T-cell (primary cell): ENCODE data around the gene SESTD1. TPM values are rescaled to one million over a fixed set of nuclear protein-coding genes. Genes with fewer than 3 reads are reported as not detected.
"Not testable (repeated sequence)": the region's sequence is repeated elsewhere in the genome, so short reads cannot be mapped to it uniquely, and the experiment has no call there.

ENCODE experiments used
- ATAC-seq, 4 experiments: fragments of 200-7000 bp in 3 of 4; fragments of 150-1000 bp in 1 of 4; cut with Tn5 transposase; replicated peaks in 1 of 4; 1 replicate in 3 of 4; 2 replicates in 1 of 4; pipeline ENCODE4 v1.10.0; 2021; ENCODE audit warnings: moderate library complexity in 3 of 4, mild to moderate bottlenecking in 2 of 4, moderate number of reproducible peaks in 1 of 4
- CTCF ChIA-PET, 2 donors: fragments of 300-600 bp; sonication (Branson Sonifier 250); formaldehyde crosslinking; loops; one replicate each; lab custom pipeline; 2022; ENCODE audit warnings: antibody characterized with exemption in 2 of 2; lab: Charles Lee
- POLR2A ChIA-PET, 2 donors: fragments of 300-600 bp; sonication (Branson Sonifier 250); formaldehyde crosslinking; loops; one replicate each; lab custom pipeline; 2022; ENCODE audit warnings: antibody characterized with exemption in 2 of 2; lab: Charles Lee
- DNase-seq, 35 experiments: peaks; one replicate each; pipeline versions ENCODE4 v3.0.0 to v3.0.0-alpha.2; 2013 to 2023
- H3K27ac ChIP-seq: one replicate; pipeline ENCODE4 v1.5.1; 2013; ENCODE audit warnings: low read length
- H3K27me3 ChIP-seq, 2 experiments: replicated peaks in 1 of 2; 1 replicate in 1 of 2; 2 replicates in 1 of 2; pipeline versions ENCODE4 v1.6.1 to v1.7.0; 2013; ENCODE audit warnings: low read length in 1 of 2, mixed read lengths in 1 of 2; ENCODE audit not compliant: control insufficient read depth in 2 of 2, insufficient read depth in 2 of 2; ENCODE audit errors: extremely low read depth in 1 of 2
- H3K36me3 ChIP-seq, 2 donors: 1 replicate in 1 of 2; 2 replicates in 1 of 2; pipeline versions ENCODE4 v1.6.1 to v1.7.0; 2013; ENCODE audit warnings: low read length in 1 of 2; ENCODE audit not compliant: control insufficient read depth in 2 of 2, insufficient read depth in 1 of 2; ENCODE audit errors: extremely low read depth in 1 of 2
- H3K4me1 ChIP-seq, 2 experiments: 1 replicate in 1 of 2; 2 replicates in 1 of 2; pipeline versions ENCODE4 v1.6.1 to v1.7.0; 2013; ENCODE audit warnings: low read length in 2 of 2, mixed read lengths in 1 of 2; ENCODE audit not compliant: insufficient read depth in 2 of 2, control insufficient read depth in 1 of 2; ENCODE audit errors: extremely low read depth in 1 of 2
- H3K4me3 ChIP-seq, 2 donors: 1 replicate in 1 of 2; 2 replicates in 1 of 2; pipeline versions ENCODE4 v1.5.1 to v1.7.0; 2013; ENCODE audit warnings: mild to moderate bottlenecking in 2 of 2, low read length in 1 of 2, moderate library complexity in 1 of 2; ENCODE audit not compliant: control insufficient read depth in 1 of 2; ENCODE audit errors: extremely low read depth in 1 of 2
- H3K9me3 ChIP-seq: 2 replicates; pipeline ENCODE4 v1.7.0; 2013
- H3K27ac Mint-ChIP-seq, 2 donors: one replicate each; pipeline ENCODE4 v1.8.0; 2020 to 2021; ENCODE audit warnings: mild to moderate bottlenecking in 2 of 2, mixed read lengths in 2 of 2
- H3K27me3 Mint-ChIP-seq, 2 donors: one replicate each; pipeline ENCODE4 v1.8.0; 2021 to 2022; ENCODE audit warnings: mixed read lengths in 2 of 2
- H3K36me3 Mint-ChIP-seq: one replicate; pipeline ENCODE4 v1.8.0; 2021; ENCODE audit warnings: mixed read lengths
- H3K4me1 Mint-ChIP-seq, 3 donors: one replicate each; pipeline ENCODE4 v1.8.0; 2020 to 2022; ENCODE audit warnings: mixed read lengths in 3 of 3, mild to moderate bottlenecking in 1 of 3
- H3K4me3 Mint-ChIP-seq, 3 donors: one replicate each; pipeline ENCODE4 v1.8.0; 2020 to 2022; ENCODE audit warnings: mild to moderate bottlenecking in 3 of 3, mixed read lengths in 3 of 3, moderate library complexity in 3 of 3
- H3K9me3 Mint-ChIP-seq, 3 donors: one replicate each; pipeline ENCODE4 v1.8.0; 2020 to 2022; ENCODE audit warnings: mixed read lengths in 3 of 3
- WGBS: methylation state at CpG from one replicate; pipeline ENCODE4 v1.1.5; 2013; ENCODE audit warnings: missing lambda C conversion rate; ENCODE audit not compliant: insufficient coverage; 5-methylcytosine and 5-hydroxymethylcytosine counted together
- total RNA-seq, 35 experiments: library from RNA in 6 of 35; stranded (reverse) in 6 of 35; fragments of 120-200 nt in 1 of 35; gene quantifications; one replicate each; pipeline versions ENCODE4 v1.2.1 to v1.2.4 and lab custom pipeline; 2013 to 2026

SESTD1 gene
- total RNA-seq, 5 donors from 2014 or later (not counting 1 experiment from before 2014, with no cell fraction given): 4.8 to 13.7 (median 5.5) TPM

GRCh38 chr2:179068991-179069643 is 195.5 kb downstream of the SESTD1 start:
- peaks cover 0 to 3% of the 10 kb centered on the region in 2 experiments for H3K4me1 ChIP-seq
- Mint-ChIP-seq H3K4me3 (no peak overlapping the region), H3K36me3 (peaks cover 5% of the 10 kb centered on the region), H3K27ac (no peak overlapping the region), H3K27me3 (no peaks in the 10 kb centered on the region), H3K4me1 (peaks cover 0 to 2% (median 0%) of the 10 kb centered on the region in 3 donors), H3K9me3 (peaks cover 2 to 9% (median 4%) of the 10 kb centered on the region in 3 donors)
- H3K4me3 ChIP-seq: no peak overlapping the region
- H3K9me3 ChIP-seq: no peaks in the 10 kb centered on the region
- H3K27ac ChIP-seq: no peak overlapping the region
- CTCF ChIA-PET: interaction anchor here in 1 of 2 donors (0.6 kb wide), 1 partner anchor 146 kb away, joined by 6 read pairs; no protein-coding TSS in a partner anchor
- DNase-seq (no peak), ATAC-seq (no peak)
- H3K27me3 ChIP-seq: no peaks in the 10 kb centered on the region
- WGBS: 100% methylated on average over 1 of the region's 2 CpGs
- POLR2A ChIA-PET: no interaction called here
- no peaks in the 10 kb centered on the region for H3K36me3 ChIP-seq

GRCh38 chr2:179059026-179059700 is 205.5 kb downstream of the SESTD1 start:
- H3K4me1 Mint-ChIP-seq: peaks cover 0 to 2% (median 0%) of the 10 kb centered on the region in 3 donors
- DNase-seq (no peak), ATAC-seq (no peak)
- H3K9me3 ChIP-seq: no peaks in the 10 kb centered on the region
- H3K27ac Mint-ChIP-seq: no peak overlapping the region
- H3K27ac ChIP-seq: no peak overlapping the region
- H3K36me3 Mint-ChIP-seq: no peaks in the 10 kb centered on the region
- POLR2A ChIA-PET: no interaction called here
- H3K27me3 ChIP-seq: no peaks in the 10 kb centered on the region
- no peaks in the 10 kb centered on the region for H3K27me3 Mint-ChIP-seq
- CTCF ChIA-PET: interaction anchor here in 1 of 2 donors (0.6 kb wide), 1 partner anchor 36 kb away, joined by 3 read pairs; no protein-coding TSS in a partner anchor
- H3K9me3 Mint-ChIP-seq: peaks cover 0 to under 1% (median 0%) of the 10 kb centered on the region in 3 donors
- no peak overlapping the region for H3K4me3 ChIP-seq
- H3K4me3 Mint-ChIP-seq: no peak overlapping the region
- H3K4me1 ChIP-seq: no peaks in the 10 kb centered on the region
- no CpG with 5 or more reads among the region's 2 CpGs for WGBS
- H3K36me3 ChIP-seq: no peaks in the 10 kb centered on the region

GRCh38 chr2:179057737-179058136 is 206.9 kb downstream of the SESTD1 start:
- DNase-seq (no peak), ATAC-seq (no peak)
- POLR2A ChIA-PET: no interaction called here
- no peak overlapping the region for H3K4me3 ChIP-seq
- no peak overlapping the region for H3K4me3 Mint-ChIP-seq
- no peaks in the 10 kb centered on the region for H3K27me3 ChIP-seq
- no peaks in the 10 kb centered on the region for H3K36me3 ChIP-seq
- H3K9me3 ChIP-seq: no peaks in the 10 kb centered on the region
- H3K36me3 Mint-ChIP-seq: no peaks in the 10 kb centered on the region
- no peaks in the 10 kb centered on the region for H3K9me3 Mint-ChIP-seq
- H3K27ac ChIP-seq: no peak overlapping the region
- CTCF ChIA-PET: interaction anchor here in 1 of 2 donors (0.7 kb wide), 1 partner anchor 9 kb away, joined by 3 read pairs; no protein-coding TSS in a partner anchor
- 80% methylated on average over 2 of the region's 5 CpGs for WGBS
- H3K4me1 Mint-ChIP-seq: peaks cover 0 to 2% (median 0%) of the 10 kb centered on the region in 3 donors
- H3K4me1 ChIP-seq: no peaks in the 10 kb centered on the region
- no peak overlapping the region for H3K27ac Mint-ChIP-seq
- no peaks in the 10 kb centered on the region for H3K27me3 Mint-ChIP-seq

- ATAC-seq, H3K4me3 ChIP-seq, H3K9me3 ChIP-seq, H3K27me3 ChIP-seq, H3K27ac ChIP-seq, DNase-seq, H3K9me3 Mint-ChIP-seq, CTCF ChIA-PET, H3K27ac Mint-ChIP-seq, H3K36me3 Mint-ChIP-seq, H3K4me3 Mint-ChIP-seq, H3K36me3 ChIP-seq, H3K27me3 Mint-ChIP-seq, POLR2A ChIA-PET: not testable (repeated sequence)
- peaks cover 20 to 27% (median 23%) of the 10 kb centered on the region in 3 donors for H3K4me1 Mint-ChIP-seq
- H3K4me1 ChIP-seq: peaks cover 3 to 11% of the 10 kb centered on the region in 2 experiments
- 90% methylated on average over 2 of the region's 3 CpGs for WGBS
Measured at GRCh38 chr2:179053568-179053967, 211.1 kb downstream of the SESTD1 start.

Other genes with a start within 250 kb of the SESTD1 start
- gene CCDC141, start 214.7 kb downstream of the SESTD1 start, total RNA-seq: 10 to 100 TPM; 13.2 to 44.8 (median 16.8) TPM